GM21423 (cell line): Measurements from ENCODE around the gene INCENP.

Experiments
- ATAC-seq: cut with Tn5 transposase; IDR thresholded peaks from one replicate; pipeline ENCODE4 v1.9.1; 2021; ENCODE audit warnings: mild to moderate bottlenecking, moderate library complexity; ENCODE audit not compliant: unreplicated experiment

Gene INCENP

GRCh38 chr11:62140304-62141110 lies 16.7 kb downstream of the INCENP start:
- no peak for ATAC-seq

DNA sequence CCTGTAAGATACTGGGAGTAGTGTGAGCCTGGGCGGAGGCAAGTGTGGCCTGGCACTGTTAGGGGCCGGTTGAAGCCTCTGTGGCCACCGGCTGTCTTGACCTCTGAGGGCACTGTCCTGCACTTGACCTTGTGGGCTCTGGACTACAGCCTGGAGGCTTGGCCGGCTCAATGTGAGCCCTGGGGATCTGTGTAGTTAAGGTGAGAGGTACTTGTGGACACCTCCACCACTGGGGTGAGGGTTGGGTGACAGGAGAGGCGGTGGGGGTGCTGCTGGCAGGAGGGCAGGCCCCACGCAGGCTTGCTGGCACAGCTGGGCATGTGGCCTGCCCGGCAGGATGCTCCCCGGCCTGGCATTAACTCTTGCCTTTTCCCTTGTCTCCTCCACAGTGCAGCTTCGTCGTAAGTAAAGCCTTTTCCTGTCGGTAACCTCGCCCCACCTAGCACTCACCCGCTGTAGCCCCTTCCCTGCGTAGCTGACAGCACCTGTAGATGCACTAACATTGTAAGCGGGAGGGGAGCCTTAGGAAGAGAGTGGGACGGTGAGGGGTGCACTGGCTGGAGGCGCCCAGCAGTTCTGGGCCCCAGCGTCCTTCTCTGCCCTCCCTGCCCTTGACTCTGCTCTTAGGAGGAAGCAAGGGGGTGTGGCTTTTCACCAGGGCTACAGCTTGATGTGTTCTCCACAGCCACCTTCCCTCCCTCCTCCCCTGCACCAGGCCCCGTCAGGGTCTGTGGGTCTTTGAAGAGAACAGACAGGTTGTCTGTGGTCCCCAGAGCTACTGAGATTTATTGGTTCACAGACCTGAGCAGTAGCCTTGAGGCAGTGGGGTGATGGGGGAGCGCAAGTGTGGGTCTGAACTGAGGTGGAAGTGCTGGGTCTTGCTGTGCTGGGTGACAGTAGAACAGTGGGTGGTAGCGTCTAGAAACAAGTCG lies 17.6 kb downstream of the INCENP start:
- ATAC-seq: no peak

GRCh38 chr11:62142043-62142375 lies 18.2 kb downstream of the INCENP start:
- no peak for ATAC-seq

DNA sequence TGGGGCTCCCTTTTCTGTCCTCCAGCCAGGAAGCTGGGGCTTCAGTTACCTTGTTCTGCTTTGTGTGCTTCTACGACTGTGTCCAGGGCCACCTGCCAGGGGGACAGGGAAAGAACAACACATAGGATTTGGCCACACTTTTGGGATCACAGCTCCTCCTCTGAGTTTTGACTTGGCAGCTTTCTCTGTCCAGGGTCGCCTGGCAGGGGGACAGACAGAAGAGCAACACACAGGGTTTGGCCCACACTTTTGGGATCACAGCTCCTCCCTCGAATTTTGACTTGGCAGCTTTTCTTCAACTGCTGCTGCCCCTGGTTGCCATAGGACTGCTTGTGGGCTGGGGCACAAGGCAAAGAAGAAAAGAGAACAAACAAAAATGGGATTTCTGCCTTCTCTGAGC lies 19.1 kb downstream of the INCENP start:
- ATAC-seq: no peak

DNA sequence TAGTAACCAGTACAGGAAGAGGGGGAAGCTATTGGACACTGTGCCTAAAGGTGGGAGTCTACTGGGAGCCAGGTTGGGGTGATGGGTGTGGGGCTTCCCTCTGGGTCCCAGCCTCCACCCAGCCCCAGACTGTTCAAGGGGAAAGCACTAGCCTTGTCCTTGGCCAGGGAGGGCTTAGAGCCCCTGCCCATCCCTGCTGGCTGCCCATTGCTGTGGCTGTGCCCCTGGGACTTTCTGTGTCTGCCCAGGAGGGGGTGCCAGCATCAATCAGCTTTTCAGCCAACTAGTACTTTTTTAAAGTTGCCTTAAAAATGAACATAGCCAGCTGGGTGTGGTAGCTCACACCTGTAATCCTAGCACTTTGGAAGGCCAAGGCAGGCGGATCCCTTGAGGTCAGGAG lies 19.9 kb downstream of the INCENP start:
- ATAC-seq: no peak

DNA sequence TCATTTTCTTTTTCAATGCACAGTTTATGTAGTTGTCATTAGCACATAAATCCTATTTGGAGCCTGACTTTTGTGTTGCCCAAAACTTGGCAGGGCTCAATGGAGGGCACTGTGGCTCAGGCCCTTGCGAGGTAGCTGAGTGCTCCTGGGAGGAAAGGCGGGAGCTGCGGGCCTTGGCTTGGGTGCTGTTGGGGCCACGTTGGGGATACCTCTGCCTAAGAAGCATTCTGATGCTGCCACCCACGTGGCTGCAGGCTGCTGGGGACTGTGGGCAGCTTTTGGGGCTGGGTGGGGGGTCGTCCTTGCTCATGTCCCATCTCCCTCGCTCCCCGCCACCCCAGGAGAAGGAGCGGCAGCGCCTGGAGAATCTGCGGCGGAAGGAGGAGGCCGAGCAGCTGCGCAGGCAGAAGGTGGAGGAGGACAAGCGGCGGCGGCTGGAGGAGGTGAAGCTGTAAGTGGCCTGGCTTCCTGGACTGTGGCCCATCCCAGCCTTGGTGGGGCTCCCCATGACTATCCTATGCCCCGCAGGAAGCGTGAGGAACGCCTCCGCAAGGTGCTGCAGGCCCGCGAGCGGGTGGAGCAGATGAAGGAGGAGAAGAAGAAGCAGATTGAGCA lies 20.9 kb downstream of the INCENP start:
- no peak for ATAC-seq

DNA sequence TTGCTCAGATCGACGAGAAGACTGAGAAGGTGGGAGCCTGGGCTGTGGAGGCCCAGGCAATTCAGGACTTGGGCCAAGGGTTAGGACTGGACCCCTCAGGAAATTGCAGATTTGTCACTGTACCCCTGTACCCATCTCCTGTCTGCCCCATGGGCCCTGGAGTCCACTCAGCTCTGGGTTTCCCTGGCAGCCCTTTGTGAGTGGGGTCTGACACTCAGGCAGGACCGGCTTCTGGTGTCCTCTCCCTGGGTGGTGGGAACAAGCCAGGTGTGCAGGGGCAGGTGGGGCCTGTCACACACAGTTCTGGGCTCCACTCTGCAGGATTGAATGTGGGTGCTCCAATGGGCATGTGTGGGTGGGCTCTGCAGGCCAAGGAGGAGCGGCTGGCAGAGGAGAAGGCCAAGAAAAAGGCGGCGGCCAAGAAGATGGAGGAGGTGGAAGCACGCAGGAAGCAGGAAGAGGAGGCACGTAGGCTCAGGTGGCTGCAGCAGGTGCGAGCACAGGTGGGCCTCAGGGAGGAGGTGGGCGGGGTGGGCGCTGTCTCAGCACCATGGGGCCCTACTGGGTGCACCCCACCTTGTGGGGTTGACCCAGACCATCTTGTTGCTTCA lies 21.6 kb downstream of the INCENP start:
- ATAC-seq: no peak

DNA sequence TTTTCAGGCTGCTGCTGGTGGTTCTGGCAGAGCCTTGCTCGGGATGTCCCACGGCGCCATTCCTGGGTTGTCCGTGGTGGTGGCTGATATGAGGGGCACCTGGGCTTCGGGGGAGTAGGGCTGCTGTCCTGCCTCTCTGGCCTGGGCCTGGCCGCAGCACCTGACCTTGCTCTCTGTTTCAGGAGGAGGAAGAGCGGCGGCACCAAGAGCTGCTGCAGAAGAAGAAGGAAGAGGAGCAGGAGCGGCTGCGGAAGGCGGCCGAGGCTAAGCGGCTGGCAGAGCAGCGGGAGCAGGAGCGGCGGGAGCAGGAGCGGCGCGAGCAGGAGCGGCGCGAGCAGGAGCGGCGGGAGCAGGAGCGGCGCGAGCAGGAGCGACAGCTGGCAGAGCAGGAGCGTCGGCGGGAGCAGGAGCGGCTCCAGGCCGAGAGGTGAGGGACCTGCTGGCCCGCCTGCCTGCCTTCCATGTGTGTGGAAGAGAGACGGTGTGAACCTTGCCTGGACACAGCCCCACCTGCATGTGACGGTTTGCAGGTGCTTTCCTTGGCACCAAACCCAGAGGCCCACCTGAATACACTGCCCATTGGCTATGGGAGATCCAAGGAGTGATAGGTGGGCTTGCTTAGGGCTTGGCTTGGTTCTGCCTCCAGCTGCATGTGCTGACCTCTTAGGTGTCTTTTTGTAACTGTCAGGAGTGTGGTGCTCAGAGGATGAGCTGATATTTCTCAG lies 22.8 kb downstream of the INCENP start:
- no peak for ATAC-seq

DNA sequence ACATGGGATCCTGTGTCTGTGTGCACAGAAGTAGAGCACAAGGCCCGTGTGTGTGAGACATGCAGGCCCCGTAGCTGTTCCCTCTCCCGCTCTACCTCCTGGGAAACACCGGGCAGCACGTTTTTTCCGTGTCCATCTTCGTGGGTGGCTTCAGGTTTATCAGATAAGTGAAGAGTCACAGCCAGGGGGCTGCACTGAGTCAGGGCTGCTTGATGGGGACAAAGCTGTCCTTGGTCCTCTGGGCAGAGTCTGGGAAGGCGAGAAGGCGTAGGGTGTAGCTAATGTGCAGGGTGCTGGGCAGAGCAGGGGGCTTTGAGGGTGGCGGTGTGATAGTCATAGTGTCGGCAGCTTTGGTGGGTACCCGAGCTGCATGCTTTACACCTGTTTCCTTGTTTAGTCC lies 23.7 kb downstream of the INCENP start:
- ATAC-seq: no peak

- ATAC-seq: no peak
Measured at GRCh38 chr11:62148271-62148980, 24.6 kb downstream of the INCENP start.

DNA sequence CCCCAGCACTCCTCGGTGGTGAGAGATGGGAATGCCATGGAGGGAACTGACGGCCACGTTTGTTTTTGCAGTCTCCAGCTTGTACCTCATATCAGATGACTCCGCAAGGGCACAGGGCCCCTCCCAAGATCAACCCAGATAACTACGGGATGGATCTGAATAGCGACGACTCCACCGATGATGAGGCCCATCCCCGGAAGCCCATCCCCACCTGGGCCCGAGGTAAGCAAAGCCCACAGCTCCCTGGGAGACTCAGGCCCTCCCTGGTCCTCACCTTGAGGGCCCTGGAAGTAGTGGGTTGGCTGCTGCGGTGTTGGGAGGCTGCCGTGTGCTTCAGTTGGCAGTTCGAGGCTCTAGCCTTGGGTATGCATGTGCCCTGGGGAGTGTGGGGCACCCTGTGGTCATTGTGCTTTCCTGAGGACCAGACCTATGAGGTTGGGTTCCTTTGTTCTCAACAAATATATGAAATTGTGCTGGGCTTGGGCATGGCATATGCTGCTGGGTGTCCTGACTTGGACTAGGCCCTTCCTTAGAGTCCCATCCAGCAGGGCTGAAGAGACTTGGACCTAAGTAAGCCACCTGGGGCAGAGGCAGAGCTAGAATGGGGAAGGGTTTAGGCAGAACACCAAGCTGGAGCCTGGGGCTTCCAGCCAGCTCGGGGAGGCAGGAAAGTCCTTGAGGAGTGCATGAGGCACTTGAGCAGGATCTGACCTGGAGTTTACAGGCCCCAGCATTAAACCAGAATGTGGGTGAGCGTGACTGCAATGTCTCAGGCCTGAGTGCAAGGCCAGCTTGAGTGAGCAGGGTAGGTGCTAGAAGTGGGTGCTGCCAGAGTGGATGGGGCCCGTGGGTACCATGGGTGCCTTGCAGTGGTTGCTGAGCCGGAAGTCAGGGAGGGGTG lies 26.4 kb downstream of the INCENP start:
- ATAC-seq: no peak

DNA sequence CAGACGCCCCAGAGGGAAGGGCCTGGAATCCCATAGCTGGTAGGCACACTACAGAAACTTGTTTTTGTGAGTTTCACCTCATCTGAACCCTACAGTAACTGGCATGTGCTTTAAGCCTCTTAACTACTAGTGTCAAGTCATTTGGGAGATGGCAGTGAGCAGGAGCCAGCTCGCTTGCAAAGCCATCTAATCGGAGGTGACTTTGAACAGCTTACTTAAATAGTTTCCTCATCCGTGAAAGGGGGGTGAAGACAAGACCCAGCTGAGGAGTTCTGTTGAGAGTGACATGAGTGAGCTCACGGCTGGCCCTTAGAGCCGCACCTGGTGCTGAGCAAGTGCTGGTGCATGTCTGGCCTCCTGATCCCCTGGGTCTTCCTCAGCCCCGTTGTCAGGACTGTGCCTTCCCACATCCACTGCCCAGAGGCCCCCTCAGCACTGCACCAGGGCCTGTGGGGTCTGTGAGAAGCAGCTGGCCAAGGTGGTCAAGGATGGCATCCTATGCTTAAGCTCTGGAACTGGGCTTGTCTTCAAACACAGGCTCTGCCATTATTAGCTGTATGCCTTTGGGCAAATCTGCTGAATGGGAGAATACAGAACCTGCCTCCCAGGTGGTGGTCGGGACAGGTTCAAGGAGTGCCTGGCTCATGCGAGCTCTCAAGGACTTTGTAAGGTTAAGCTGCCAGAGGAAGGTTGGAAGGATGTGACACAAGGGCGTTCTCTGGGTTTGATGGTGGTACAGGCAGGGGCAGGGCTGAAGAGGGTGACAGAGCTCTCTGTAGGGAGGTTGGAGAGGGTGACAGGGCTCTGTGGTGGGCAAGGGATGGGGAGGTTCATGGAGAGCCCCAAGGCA lies 27.3 kb downstream of the INCENP start:
- ATAC-seq: no peak

- ATAC-seq: no peak
Measured at GRCh38 chr11:62151737-62152102, 27.9 kb downstream of the INCENP start.

DNA sequence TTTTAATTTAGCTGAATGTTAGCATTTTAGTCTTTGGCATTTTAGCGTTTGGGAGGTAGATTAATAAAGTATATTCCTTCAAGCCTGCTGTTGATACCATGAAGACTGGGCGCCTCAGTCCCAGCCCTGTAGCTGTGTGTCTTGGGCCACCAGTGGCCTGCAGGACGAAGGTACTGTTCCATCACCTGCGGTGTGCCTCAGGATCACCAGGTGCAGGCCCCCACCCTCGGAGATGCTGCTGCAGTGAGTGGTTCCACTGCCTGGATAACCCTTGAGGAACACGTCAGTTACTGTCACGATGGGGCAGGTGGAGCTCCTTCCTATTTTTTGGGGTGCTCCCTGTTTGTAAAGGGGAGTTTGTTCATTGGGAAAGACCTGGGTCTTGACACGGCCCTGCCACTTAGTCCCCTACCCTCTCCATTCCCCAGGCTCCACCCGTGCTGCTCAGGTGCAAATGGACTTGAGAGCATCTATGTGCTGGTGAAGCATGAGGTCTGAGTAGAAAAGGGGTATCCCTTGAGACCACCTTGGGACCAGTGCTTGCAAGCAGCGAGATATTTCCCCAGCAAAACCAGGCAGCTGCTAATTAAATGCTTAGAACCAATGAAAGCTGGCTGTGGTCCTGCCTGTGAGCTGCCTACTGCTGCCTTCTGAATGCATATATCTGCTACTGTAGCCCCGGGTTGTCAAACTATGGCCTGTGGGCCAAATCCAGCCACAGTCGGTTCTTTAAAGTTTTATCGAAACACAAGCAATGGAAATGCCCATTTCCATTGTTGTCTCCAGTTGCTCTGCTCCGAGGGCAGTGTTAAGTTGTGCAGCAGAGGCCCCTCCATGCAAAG lies 28.7 kb downstream of the INCENP start:
- ATAC-seq: no peak

DNA sequence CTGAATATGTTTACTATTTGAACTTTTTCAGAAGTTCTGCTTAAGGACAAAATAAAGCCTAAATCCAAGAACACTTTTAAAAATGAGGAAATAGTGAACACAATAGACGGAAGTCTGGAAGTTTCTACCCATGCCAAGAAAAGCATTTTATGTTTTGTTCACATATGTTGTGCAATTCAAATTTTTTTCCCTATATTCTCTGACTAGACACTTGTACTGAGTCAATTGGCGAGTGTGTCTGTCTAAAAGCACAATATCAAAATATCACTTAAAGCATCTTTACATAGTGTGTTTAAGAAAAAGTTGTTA lies 29.2 kb downstream of the INCENP start:
- no peak for ATAC-seq

DNA sequence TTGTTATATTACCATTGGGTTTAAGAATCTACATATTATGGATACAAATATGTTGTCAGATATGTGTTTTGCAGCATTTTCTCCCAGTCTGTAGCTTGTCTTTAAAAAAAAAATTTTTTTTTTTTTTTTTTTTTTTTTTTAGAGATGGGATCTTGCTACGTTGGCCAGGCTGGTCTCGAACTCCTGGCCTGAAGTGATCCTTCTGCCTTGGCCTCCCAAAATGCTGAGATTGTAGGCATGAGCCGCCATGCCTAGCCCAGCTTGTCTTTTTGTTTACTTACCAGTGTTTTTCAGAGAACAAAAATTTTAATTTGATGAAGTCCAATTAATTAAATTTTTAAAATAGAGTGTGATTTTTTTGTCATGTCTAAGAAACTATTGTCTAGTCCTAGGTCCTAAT lies 29.8 kb downstream of the INCENP start:
- no peak for ATAC-seq

GRCh38 chr11:62157603-62158002 lies 33.8 kb downstream of the INCENP start:
- no peak for ATAC-seq
